OCI-LY7 (cell line): Measurements from ENCODE around the gene KIAA1328.

Experiments used
- CTCF ChIP-seq: fragments of 200-600 bp; sonication (generic); conservative IDR thresholded peaks from 2 replicates; pipeline ENCODE4 v1.5.1; 2014; ENCODE audit warnings: mild to moderate bottlenecking, antibody characterized with exemption, low read length, moderate library complexity, mixed read lengths
- EZH2phosphoT487 ChIP-seq: fragments of 200-600 bp; sonication (generic); IDR thresholded peaks from 2 replicates; pipeline ENCODE4 v1.6.1; 2018; ENCODE audit warnings: low read depth, borderline replicate concordance, mild to moderate bottlenecking, mixed run types, antibody characterized with exemption, low read length, moderate library complexity, mixed read lengths

GRCh38 chr18:36950282-36950681, 121.4 kb downstream of the KIAA1328 start:
- TF ChIP-seq CTCF, result no peak
- no peak for TF ChIP-seq EZH2phosphoT487
